ENCODE results near the gene SCCPDH.

Gene SCCPDH

DNA sequence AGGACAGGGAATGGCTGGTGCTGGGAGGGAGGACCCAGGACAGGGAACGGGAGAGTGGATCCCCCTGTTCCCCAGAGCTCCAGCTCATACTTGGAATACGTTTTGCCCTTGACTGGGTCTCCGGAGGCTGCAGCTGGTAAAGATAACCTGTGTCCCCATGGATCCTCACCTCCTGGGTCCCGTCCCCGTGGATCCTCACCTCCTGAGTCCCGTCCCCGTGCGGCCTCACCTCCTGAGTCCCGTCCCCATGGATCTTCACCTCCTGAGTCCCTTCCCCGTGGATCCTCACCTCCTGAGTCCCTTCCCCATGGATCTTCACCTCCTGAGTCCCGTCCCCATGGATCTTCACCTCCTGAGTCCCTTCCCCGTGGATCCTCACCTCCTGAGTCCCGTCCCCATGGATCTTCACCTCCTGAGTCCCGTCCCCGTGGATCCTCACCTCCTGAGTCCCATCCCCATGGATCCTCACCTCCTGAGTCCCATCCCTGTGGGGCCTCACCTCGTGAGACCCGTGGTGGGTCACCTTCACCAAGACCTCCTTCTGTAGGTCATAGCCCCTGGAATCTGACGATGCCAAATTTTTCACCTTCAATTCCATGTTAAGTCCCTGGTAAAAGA lies 61.4 kb downstream of the SCCPDH start:
- DNase-seq (ENCODE audit: low spot score), result no peak

- DNase-seq (ENCODE audit: low spot score), result no peak
Observed at GRCh38 chr1:246786606-246787238, 62.5 kb downstream of the SCCPDH start.

- no peak for DNase-seq (ENCODE audit: low spot score)
Observed at GRCh38 chr1:246787781-246788513, 63.7 kb downstream of the SCCPDH start.

DNA sequence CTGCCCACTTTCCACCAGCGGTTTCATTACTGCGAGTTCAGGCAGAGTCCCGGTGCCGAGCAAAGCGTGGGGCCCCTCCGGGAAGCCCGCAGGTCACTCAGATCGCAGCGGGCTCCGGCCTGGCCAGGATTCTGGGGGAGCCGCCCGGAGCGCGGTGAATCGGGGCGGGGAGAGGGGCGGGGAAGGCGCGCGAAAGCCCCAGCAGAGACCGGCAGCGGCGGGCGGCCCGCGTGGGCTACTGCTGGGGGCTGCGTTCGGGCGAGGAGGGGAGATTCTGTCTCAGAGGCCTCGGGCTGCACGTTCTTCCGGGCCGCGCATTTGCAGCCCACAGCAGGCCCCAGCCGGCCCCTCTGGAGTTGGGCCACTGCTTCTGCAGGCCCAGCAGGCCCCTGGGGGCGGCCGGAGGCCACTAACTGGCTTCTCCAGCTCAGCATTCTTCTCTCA lies 64.7 kb downstream of the SCCPDH start:
- no peak for DNase-seq (ENCODE audit: low spot score)

DNA sequence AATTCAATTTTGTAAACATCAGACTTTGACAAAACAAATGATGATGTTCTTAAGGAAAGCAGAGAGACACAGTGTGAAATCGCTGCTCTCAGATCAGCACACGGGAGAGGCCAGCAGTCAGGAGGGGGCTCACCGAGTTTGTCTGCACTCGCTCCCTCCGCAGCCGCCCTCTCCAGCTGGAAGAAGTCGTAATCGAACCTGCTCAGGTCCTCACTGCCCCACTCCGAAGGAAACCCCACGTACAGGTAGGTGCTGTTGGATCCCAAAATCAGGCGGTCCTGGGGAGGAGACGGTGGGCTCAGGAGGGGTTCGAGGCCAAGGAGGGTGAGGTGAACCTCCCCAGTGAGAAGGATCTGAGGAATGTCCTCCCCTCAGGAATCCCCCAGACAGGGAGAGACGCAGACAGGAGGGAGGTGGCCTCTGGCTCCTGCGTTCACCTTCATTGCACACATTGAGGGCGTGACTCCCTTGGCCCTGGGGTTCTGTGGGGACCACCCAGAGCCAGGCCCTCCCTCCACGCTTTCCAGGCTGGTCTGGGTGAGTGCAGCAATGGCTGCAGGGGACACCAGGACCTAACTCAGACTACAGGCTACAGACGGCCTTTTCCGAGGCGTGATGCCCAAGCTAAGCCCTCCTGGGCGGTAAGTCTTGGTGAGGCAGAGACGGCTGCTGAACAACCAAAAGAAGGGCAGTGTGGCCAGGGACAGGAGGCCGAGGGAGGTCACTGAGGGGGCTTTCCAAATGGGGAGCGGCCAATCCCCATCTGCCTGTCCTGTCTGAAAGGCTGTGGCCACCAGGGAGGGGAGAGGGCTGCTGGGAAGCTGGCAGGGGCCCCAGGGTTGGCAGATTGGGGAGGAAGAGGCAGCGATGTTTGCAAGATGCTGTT lies 65.5 kb downstream of the SCCPDH start:
- DNase-seq (ENCODE audit: low spot score), result no peak

GRCh38 chr1:246790364-246790763 lies 66.2 kb downstream of the SCCPDH start:
- DNase-seq (ENCODE audit: low spot score), result no peak

GRCh38 chr1:246790833-246791232 lies 66.6 kb downstream of the SCCPDH start:
- no peak for DNase-seq (ENCODE audit: low spot score)

DNA sequence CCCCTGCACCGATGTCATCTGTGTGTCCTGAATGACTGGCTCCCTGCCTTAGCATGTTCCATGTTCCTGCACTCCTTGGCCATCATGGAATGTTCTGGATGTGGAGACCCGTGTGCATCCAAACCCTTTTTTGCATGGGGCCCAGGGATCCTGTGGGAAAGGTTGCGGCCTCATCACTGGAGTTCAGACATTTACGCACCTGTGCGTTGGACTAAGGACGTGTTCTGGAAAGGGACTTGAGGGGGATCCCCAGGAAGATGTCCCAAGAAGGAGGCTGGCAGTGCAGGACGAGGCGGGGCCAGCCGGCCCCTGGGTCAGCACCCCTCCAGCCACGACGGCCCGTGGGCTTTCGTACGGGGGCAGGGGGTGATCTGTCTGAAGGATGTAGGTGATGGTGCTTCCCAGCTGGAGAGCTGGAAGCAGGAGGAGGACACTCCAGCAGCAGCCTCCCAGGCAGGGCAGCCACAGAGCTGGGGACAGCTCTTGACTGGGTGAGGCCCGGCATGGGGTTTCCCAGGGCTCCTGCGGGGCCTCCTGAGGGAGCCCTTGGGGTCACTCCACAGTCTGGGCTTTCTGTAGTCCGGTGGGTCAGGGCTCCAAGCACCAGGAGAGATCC lies 67.2 kb downstream of the SCCPDH start:
- DNase-seq (ENCODE audit: low spot score), result no peak

DNA sequence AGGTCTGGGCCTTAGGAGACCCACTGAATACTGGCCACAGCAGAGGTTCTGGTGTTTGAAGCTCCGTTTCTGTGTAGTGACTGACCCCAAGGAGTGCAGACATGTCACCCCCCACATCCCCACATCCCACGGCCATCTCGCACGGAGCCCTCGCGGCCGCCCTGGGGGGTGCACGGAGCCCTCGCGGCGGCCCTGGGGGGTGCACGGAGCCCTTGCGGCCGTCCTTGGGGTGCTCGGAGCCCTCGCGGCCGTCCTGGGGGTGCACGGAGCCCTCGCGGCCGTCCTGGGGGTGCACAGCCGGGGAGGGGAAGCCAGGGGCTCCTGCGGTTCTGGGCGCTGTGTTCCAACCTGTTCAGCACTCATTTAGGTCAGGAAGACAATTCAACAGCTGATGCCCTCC lies 68.4 kb downstream of the SCCPDH start:
- no peak for DNase-seq (ENCODE audit: low spot score)

- no peak for DNase-seq (ENCODE audit: low spot score)
Observed at GRCh38 chr1:246793356-246793896, 69.2 kb downstream of the SCCPDH start.

- DNase-seq (ENCODE audit: low spot score), result no peak
Observed at GRCh38 chr1:246794048-246794827, 70.0 kb downstream of the SCCPDH start.

- DNase-seq (ENCODE audit: low spot score), result no peak
Observed at GRCh38 chr1:246794828-246795671, 70.8 kb downstream of the SCCPDH start.

DNA sequence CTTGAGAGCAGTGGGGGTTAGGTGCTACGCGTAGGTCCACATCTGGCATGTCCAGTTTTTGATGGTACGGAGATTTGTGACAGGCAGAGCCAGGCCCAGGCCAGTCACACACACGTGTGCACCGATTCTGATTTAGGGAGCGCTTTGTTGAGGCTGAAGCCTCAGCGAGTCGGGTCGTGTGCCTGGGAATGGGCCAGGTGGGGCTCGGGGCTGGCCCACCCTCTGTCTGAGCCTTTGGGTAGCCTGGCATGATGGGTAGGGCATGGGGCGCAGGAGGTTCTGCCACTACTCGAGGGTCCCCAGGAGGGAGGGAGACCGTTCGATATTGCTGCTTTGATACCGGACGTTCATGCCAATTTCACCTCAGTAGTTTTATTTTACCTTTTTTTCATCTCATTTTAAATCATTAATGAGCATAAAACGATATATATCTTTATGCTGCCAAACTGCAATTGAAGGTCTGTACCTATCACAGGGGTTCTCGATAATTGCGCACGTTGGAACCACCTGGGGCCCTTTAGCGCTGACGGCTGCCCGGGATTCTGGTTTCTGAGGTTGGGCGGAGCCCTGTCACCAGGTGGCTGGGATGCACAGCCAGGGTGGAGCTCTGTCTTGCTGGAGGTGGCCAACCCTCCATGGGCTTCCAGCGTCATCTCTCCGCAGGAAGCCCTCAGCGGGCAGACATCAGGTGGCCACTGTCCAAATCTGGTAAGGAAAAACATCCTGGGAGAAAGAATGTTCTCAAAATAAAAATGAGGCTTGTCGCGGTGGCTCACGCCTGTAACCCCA lies 71.9 kb downstream of the SCCPDH start:
- DNase-seq (ENCODE audit: low spot score), result no peak

- no peak for DNase-seq (ENCODE audit: low spot score)
Observed at GRCh38 chr1:246797157-246797556, 72.9 kb downstream of the SCCPDH start.

DNA sequence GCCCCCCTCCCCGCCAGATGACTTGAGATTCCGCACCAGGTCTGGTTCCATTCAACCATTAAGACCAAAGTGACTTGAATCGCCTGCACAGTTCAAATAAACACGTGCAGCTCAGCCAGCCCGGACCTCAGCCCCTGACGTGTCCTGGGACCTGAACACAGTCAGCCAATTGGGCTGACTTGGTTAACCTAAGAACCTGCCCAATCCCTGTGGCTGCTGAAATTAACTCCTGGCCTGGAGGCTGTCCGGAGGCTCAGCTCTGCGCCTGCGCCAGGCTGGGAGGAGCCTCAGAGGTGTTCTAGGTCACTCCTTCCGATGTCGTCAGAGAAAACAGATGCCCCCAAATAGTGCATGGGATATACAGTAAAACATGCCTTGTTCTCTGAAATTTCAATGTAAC lies 73.4 kb downstream of the SCCPDH start:
- no peak for DNase-seq (ENCODE audit: low spot score)

GRCh38 chr1:246798107-246798506 lies 73.9 kb downstream of the SCCPDH start:
- DNase-seq (ENCODE audit: low spot score), result no peak

DNA sequence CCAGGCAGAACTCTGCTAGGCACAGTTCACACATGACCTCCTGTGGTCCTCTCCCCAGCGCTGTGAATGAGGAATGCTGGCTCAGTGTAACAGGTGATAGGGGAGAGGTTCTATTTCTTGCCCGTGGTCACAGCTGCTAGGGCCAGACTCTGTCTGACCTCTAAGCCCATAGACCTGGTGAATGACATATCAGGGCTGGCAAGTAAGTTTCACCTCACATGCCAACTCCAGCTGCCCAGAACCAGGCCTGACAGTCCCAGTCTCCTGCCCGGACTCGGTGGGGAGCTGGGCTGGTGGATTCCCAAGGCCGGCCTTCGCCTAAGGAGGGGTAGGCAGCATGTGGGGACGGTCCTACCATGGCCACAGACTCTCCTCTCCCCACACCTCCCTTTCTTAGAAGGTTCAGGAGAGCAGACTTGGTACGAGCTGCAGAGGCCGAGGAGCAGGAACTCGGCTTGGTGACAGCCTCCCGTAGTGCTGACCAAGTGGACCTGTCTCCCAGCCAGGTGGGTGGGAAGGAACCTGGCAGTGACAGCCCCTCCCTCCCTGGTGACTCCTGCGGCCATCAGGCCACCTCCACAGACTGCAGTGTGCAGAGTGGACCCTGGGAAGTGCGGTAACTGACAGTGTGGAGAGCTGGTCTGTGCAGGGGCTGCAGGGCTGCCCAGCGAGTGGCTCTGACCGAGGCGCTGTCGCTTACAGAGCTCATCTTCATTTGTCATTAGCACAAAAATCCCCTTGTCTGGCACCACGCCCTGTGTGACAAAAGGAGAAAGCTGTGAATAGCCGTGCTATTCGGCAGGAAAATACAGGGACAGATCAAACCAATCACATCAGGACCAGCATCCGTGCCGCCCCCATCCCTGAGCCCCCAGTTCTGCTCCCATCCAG lies 74.6 kb downstream of the SCCPDH start:
- DNase-seq (ENCODE audit: low spot score), result no peak

- no peak for DNase-seq (ENCODE audit: low spot score)
Observed at GRCh38 chr1:246800356-246800755, 76.1 kb downstream of the SCCPDH start.

All from hematopoietic multipotent progenitor cell treated with erythropoietin and hydrocortisone succinate and interleukin-3 and kit ligand, for 15 days (in vitro differentiated cells).